SK-N-DZ (cell line): ENCODE data around the gene RPUSD3. TPM values are rescaled to one million over a fixed set of nuclear protein-coding genes. Genes with fewer than 3 reads are reported as not detected.
"Not testable (repeated sequence)": the region's sequence is repeated elsewhere in the genome, so short reads cannot be mapped to it uniquely, and the experiment has no call there.

ENCODE experiments used
- DNase-seq: peaks from one replicate; pipeline ENCODE4 v3.0.0-alpha.2; 2015; ENCODE audit warnings: low spot score
- polyA plus RNA-seq, 2 experiments: library from polyadenylated mRNA; depleted of rRNA; stranded (reverse); fragments of >200 nt; gene quantifications; 2 replicates each; pipeline ENCODE4 v1.2.3, GENCODE V29; 2014

The RPUSD3 gene
- 115 and 135 TPM in 2 replicates for polyA plus RNA-seq (2014; cell fraction: cytosol; rRNA removed)
- polyA plus RNA-seq (2014; cell fraction: nucleus; rRNA removed): 94.1 and 109 TPM in 2 replicates

- peak; percentile 96 for DNase-seq
Observed at GRCh38 chr3:9843715-9844438, at the start of gene RPUSD3. RPUSD3 (minus strand) TSS chr3:9844008; CDS start chr3:9843990, 18 bp downstream.

DNA sequence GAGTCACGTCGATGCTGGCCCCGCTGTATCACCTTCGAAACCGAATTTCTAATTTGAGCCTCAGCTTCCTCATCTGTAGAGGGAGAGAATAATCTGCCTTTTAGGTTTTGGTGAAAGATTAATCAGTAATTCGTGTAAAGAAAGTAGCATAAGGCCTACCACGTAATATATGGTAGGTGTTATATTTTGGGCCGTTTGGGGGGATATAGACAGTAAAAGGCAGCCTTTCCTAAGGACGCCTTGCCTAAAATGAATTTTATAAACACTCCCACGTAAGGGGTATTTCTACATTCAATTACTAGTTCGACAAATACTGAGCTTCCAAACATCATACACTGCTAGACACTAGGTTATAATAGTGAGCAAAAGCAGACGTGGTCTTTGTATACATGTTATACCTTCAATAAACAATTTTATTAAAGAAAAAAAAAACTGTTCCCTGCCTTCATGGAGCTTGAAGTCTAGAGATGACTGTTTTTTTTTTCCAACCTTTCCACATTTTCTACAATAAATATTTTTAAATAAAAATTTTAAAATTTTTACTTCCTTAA lies 47.3 kb upstream of the RPUSD3 start:
- DNase-seq: no peak

- peak; percentile 91 for DNase-seq
Observed at GRCh38 chr3:9890249-9891071, 46.7 kb upstream of the RPUSD3 start, which contains the start of gene JAGN1. JAGN1 (plus strand) TSS chr3:9890610; CDS start chr3:9890723, 113 bp downstream.

- no peak for DNase-seq
Observed at GRCh38 chr3:9889405-9889804, 45.6 kb upstream of the RPUSD3 start.

GRCh38 chr3:9888540-9888939 lies 44.7 kb upstream of the RPUSD3 start:
- no peak for DNase-seq

DNA sequence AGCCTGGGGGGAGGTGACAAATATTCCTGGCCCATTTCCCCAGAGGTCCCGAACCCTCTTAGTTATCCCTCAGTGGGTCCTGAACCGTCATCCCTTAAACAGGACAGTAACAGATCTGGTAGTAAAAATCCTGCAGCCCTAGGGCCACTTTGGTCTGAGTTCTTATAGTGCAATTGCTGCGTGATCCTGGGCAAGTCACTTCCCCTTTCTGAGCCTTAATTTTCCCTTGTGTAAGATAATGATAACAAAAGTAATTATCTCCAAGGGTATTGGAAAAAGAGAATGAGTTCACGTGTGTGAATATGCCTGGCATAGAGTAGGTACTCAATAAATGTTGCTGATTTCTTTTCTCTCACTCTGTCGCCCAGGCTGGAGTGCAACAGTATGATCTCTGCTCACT lies 43.7 kb upstream of the RPUSD3 start:
- DNase-seq: no peak

DNA sequence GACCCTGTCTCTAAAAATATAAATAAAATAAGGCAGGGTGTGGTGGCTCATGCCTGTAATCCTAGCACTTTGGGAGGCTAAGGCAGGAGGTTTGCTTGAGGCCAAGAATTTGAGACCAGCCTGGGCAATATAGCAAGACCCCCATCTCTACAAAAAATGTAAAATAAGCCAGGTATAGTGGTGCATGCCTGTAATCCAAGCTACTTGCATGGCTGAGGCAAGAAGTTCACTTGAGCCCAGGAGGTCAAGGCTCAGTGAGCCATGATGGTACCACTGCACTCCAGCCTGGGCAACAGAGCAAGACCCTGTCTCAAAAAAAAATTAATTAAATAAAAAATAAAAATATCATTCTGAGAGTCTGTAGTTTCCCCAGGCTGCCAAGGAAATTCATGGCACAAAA lies 42.5 kb upstream of the RPUSD3 start:
- no peak for DNase-seq

GRCh38 chr3:9884555-9885165 lies 40.9 kb upstream of the RPUSD3 start:
- no peak for DNase-seq

DNA sequence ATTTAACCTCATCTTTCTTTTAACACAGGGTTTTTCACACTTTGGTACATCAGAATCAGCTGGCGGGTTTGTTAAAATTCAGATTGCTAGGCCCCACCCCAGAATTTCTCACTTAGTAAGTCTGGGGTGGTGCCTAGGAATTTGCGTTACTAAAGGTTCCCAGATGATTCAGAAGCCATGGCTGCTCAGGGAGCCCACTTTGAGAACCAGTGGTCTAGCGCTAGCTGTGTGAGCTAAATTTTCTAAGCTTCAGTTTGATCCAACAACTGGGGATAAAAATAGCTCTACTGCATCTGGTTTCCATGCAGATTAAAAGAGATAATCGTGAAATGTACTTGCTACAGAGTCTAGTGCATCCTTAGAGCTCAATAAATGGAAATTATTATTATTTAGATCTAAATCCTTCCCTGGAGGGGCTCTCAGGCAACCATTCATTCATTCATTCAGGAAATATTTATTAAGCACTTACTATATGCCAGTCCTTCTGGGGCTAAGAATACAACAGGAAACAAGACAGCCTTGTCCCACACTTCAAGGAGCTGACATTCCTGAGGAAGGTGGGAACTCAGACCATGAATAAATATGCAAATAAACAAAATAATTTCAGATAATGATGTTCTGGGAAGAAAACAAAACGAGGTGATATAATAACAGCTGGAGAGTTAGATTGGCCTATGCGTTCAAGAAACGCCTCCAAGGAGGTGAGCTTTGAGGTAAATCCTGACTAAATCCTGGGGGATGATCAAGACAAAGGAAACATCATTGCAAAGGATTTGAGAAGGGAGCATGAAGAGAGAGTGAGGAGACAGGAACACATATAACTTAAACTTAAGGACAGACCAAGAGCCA lies 40.1 kb upstream of the RPUSD3 start:
- DNase-seq: no peak

- no peak for DNase-seq
Observed at GRCh38 chr3:9881441-9881840, 37.6 kb upstream of the RPUSD3 start.

GRCh38 chr3:9879830-9880549 lies 36.2 kb upstream of the RPUSD3 start, which contains the start of gene CIDEC:
CIDEC (minus strand) TSS chr3:9880253; CDS start chr3:9878486, 1,767 bp downstream.
- no peak for DNase-seq

DNA sequence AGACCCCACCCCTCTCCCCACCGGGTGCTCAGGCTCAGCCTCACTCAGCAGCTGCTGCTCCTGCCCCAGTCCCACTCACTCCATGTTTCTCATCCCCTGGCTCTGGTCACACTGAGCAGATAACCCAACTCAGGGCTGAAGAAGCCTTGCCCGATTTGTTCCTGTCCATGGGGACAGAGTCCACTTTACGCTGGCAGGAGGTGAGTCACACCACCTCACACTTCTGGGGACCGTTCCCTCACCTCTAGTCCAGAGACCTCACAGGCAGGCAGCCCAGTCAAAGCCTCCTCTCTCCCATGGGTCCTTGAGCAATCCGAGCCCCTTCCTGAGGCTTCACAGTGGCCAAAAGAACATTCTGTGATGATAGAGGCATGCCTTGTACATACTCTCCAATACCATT lies 34.9 kb upstream of the RPUSD3 start:
- no peak for DNase-seq

DNA sequence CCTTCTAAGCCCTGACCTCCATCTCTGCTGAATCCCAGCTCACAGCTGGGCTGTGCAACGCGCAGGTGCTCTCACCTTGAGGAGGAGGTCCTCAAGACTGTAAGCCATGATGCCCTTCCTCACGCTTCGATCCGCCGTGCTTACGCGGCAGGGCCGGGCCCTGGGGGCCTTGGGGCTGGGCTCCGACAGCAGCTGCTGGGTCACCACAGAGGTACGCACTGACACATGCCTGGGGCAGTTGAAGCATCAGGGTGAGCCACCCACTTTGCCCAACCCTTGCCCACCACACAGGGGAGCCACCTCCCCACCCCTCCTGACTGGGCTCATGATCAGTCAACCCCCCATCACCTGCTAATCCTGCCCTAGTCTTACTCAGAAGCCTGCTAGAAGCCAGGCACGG lies 33.2 kb upstream of the RPUSD3 start:
- DNase-seq: no peak

- not testable (repeated sequence) for DNase-seq
Observed at GRCh38 chr3:9876255-9876654, 32.4 kb upstream of the RPUSD3 start.

GRCh38 chr3:9875448-9875847 lies 31.6 kb upstream of the RPUSD3 start:
- no peak for DNase-seq

- DNase-seq: not testable (repeated sequence)
Observed at GRCh38 chr3:9872067-9872466, 28.3 kb upstream of the RPUSD3 start.

GRCh38 chr3:9870978-9871377 lies 27.2 kb upstream of the RPUSD3 start:
- DNase-seq: no peak

DNA sequence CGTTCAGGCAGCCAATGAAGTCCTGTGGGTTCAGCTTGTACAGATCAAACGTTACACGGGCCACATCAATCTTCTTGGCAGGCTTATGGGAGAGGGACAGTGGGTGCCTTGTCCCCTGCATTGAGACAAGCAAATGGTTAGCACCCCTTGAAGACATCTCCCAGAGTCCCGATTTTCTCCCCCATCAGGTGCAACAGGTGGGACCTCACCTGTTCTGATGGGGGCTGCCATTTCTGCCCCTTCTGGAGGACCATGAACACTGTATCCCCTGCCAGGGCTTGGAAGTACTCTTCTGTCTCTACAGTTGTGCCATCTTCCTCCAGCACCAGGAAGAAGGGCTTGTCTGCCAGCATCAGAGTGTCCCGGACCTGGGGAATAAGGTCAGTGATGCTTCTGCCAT lies 26.1 kb upstream of the RPUSD3 start:
- no peak for DNase-seq

GRCh38 chr3:9867106-9867505 lies 23.3 kb upstream of the RPUSD3 start:
- no peak for DNase-seq

GRCh38 chr3:9866639-9867038 lies 22.8 kb upstream of the RPUSD3 start:
- no peak for DNase-seq
